AG04450 (cell line): ENCODE data around the gene RAB11FIP2. TPM values are rescaled to one million over a fixed set of nuclear protein-coding genes. Genes with fewer than 3 reads are reported as not detected.
"Not testable (repeated sequence)": the region's sequence is repeated elsewhere in the genome, so short reads cannot be mapped to it uniquely, and the experiment has no call there.

ENCODE experiments used
- CTCF ChIA-PET: fragments of 300-600, 350-600 bp; formaldehyde crosslinking; extraction: SDS; loops from one replicate; lab custom pipeline; 2022; ENCODE audit warnings: antibody characterized with exemption, inconsistent platforms; lab: Charles Lee
- POLR2A ChIA-PET: fragments of 350-600 bp; formaldehyde crosslinking; extraction: SDS; loops from one replicate; lab custom pipeline; 2021; ENCODE audit warnings: antibody characterized with exemption, inconsistent platforms; lab: Yijun Ruan, JAX
- DNase-seq: peaks from one replicate; pipeline ENCODE4 v3.0.0-alpha.2; 2011; ENCODE audit warnings: low read depth, low spot score
- H3K27ac ChIP-seq: one replicate; pipeline ENCODE4 v1.5.1; 2012; ENCODE audit warnings: low read depth, low read length, control low read depth
- H3K27me3 ChIP-seq: one replicate; pipeline ENCODE4 v1.6.0; 2012; ENCODE audit warnings: low read length; ENCODE audit not compliant: control insufficient read depth, insufficient read depth
- H3K4me3 ChIP-seq: 2 replicates; pipeline ENCODE4 v1.5.1; 2011; ENCODE audit warnings: mild to moderate bottlenecking, low read depth, low read length, control low read depth
- H3K9me3 ChIP-seq: 2 replicates; pipeline ENCODE4 v1.5.1; 2012; ENCODE audit warnings: low read length; ENCODE audit not compliant: control insufficient read depth, insufficient read depth
- polyA plus RNA-seq: library from polyadenylated mRNA; depleted of rRNA; stranded (reverse); fragments of >200 nt; gene quantifications from 2 replicates; pipeline ENCODE4 v1.2.3, GENCODE V29; 2011
- TF ChIP-seq, protein P1 (sequence below): IDR thresholded peaks from 2 replicates; pipeline ENCODE4 v1.5.1; 2011; ENCODE audit warnings: low read depth, low read length, control low read depth, inconsistent platforms

RAB11FIP2 gene
- polyA plus RNA-seq, 1 experiment, result 10.4 TPM

DNA sequence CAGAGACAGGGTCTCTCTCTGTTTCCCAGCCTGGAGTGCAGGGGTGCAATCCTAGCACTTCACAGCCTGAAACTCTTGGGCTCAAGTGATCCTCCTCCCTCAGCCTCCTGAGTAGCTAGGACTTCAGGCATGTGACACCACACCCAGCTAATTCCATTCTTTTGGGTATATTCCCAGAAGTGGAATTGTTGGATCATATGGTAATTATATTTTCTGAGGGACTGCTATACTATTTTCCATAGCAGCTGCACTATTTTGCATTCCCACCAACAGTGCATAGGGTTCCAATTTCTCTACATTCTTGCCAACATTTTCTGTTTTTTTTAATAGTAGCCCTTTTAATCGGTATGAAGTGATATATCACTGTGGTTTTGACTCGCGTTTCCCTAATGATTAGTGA, 30.0 kb upstream of the RAB11FIP2 start:
- H3K27me3 ChIP-seq, result no peaks in the 10 kb centered on the region
- H3K27ac ChIP-seq, result no peak overlapping the region
- POLR2A ChIA-PET, result no interaction called here
- CTCF ChIA-PET, result interaction anchor here (1.4 kb wide), 1 partner anchor 164 kb away, joined by 3 read pairs; no protein-coding TSS in a partner anchor
- no peaks in the 10 kb centered on the region for H3K9me3 ChIP-seq
- H3K4me3 ChIP-seq, result no peak overlapping the region
- TF ChIP-seq, protein P1, sequence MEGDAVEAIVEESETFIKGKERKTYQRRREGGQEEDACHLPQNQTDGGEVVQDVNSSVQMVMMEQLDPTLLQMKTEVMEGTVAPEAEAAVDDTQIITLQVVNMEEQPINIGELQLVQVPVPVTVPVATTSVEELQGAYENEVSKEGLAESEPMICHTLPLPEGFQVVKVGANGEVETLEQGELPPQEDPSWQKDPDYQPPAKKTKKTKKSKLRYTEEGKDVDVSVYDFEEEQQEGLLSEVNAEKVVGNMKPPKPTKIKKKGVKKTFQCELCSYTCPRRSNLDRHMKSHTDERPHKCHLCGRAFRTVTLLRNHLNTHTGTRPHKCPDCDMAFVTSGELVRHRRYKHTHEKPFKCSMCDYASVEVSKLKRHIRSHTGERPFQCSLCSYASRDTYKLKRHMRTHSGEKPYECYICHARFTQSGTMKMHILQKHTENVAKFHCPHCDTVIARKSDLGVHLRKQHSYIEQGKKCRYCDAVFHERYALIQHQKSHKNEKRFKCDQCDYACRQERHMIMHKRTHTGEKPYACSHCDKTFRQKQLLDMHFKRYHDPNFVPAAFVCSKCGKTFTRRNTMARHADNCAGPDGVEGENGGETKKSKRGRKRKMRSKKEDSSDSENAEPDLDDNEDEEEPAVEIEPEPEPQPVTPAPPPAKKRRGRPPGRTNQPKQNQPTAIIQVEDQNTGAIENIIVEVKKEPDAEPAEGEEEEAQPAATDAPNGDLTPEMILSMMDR, result no peak
- DNase-seq, result no peak

DNA sequence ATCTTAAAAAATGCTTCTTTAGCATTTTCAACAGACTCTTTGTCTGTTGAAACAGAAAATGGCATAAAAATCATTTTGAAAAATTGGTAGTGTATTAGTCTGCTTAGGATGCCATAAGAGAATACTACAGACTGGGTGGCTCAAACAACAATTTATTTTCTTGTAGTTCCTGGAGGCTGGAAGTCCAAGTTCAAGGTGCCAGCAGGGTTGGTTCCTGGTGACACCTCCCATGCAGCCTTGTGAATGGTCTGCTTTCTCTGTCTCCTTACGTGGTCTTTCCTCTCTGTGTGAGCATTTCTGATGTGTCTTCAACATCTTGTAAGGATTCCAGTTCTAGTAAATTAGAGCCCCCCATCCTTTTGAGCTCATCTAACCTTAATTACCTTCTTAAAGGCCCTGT, 26.1 kb upstream of the RAB11FIP2 start:
- Histone ChIP-seq H3K27me3 (no peaks in the 10 kb centered on the region), H3K4me3 (no peak overlapping the region), H3K9me3 (no peaks in the 10 kb centered on the region), H3K27ac (no peak overlapping the region)
- DNase-seq, result no peak
- ChIA-PET CTCF (no interaction called here), POLR2A (no interaction called here)
- TF ChIP-seq, protein P1, result no peak

DNA sequence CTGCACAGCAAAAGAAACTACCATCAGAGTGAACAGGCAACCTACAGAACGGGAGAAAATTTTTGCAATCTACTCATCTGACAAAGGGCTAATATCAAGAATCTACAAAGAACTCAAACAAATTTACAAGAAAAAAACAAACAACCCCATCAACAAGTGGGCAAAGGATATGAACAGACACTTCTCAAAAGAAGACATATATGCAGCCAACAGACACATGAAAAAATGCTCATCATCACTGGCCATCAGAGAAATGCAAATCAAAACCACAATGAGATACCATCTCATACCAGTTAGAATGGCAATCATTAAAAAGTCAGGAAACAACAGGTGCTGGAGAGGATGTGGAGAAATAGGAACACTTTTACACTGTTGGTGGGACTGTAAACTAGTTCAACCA, 20.6 kb upstream of the RAB11FIP2 start:
- DNase-seq, CTCF ChIA-PET, H3K27ac ChIP-seq, H3K4me3 ChIP-seq, H3K9me3 ChIP-seq, POLR2A ChIA-PET, H3K27me3 ChIP-seq: not testable (repeated sequence)

DNA sequence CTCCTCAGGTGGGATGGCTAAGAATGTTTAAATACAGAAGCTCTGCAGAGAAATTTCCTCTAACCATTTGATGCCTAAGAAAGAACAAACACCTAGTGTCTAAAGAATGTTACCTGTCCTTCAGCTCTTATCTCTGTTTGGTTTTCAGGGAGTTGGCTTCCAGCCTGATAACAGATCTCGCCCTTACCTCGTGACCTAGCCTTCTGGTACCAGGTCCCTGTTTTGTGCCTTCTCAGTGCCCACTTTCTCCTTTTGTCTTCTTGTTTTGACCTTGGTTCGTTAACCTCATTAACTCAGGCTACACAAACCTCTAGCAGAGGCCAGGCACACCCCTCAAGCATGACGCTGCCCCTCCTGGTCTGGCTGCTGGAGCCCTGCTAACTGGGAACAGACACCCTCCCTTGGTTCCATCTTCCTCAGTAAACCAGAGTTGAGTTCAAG, 16.1 kb upstream of the RAB11FIP2 start:
- no peaks in the 10 kb centered on the region for H3K9me3 ChIP-seq
- no peak overlapping the region for H3K4me3 ChIP-seq
- ChIA-PET CTCF (interaction anchor here (1.0 kb wide), 1 partner anchor 44 kb away, joined by 4 read pairs; no protein-coding TSS in a partner anchor), POLR2A (no interaction called here)
- H3K27me3 ChIP-seq, result no peaks in the 10 kb centered on the region
- H3K27ac ChIP-seq, result no peak overlapping the region
- no peak for DNase-seq
- TF ChIP-seq, protein P1, result no peak

DNA sequence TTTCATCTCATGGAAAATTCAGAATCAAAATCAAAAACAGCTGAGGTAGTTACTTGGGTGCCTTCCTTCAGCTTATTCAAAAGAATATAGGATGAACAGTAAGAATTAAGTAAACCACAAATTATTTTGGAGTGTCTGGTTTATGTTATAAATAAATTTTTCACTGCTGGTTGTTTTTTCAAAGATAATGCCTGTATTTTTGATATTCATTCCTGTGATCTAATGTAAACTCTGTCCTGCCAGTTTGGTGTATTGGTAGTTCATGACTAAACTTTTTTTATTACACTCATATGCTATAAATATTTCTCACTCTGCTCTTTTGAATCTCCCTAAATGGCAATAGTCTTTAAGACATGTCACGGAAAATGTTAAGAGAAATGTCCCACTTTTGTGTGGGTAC, 11.6 kb upstream of the RAB11FIP2 start:
- TF ChIP-seq, protein P1, result no peak
- no peaks in the 10 kb centered on the region for H3K27me3 ChIP-seq
- H3K4me3 ChIP-seq, result no peak overlapping the region
- no peak overlapping the region for H3K27ac ChIP-seq
- CTCF ChIA-PET, result no interaction called here
- POLR2A ChIA-PET, result no interaction called here
- no peak for DNase-seq
- H3K9me3 ChIP-seq, result no peaks in the 10 kb centered on the region

DNA sequence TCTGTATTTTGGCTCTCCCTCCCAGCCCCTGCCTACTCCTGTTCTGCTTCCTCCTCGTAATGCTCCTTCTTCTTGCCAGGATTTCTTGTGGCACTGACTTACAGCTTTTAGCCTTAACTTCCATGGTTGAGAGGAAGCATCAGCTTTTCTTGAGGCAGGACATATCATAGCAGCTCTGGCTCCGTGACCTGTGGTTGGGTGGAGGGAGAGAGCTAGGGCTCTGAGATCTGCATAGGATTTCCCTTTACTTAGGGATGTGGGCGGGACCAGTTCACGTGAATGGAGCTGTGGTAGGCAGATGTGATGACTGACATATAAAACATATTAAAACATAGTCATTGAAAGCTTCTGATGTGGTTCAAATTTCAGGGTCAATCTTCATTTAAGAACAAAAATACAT, 10.6 kb upstream of the RAB11FIP2 start:
- Histone ChIP-seq H3K4me3 (no peak overlapping the region), H3K27ac (no peak overlapping the region), H3K9me3 (no peaks in the 10 kb centered on the region), H3K27me3 (no peaks in the 10 kb centered on the region)
- POLR2A ChIA-PET, result no interaction called here
- TF ChIP-seq, protein P1, result no peak
- DNase-seq, result no peak
- CTCF ChIA-PET, result no interaction called here
